H4 (cell line): Measurements from ENCODE around the gene TVP23A. TPM values are rescaled to one million over a fixed set of nuclear protein-coding genes. Genes with fewer than 3 reads are reported as not detected.
"Not testable (repeated sequence)": the region's sequence is repeated elsewhere in the genome, so short reads cannot be mapped to it uniquely, and the experiment has no call there.

Source experiments
- DNase-seq: peaks from one replicate; pipeline ENCODE4 v3.0.0-alpha.2; 2015; ENCODE audit warnings: low spot score
- total RNA-seq: library from RNA; depleted of rRNA; stranded (reverse); fragments of >200 nt; shearing (Covaris generic); gene quantifications from 2 replicates; pipeline ENCODE4 v1.2.3, GENCODE V29; 2014

Gene TVP23A
- total RNA-seq, 1 experiment from 2014 or later: not detected

GRCh38 chr16:10835281-10835931, 16.8 kb upstream of the TVP23A start:
- no peak for DNase-seq

- DNase-seq: no peak
Observed at GRCh38 chr16:10834766-10835165, 16.2 kb upstream of the TVP23A start.

- DNase-seq: no peak
Observed at GRCh38 chr16:10834130-10834529, 15.5 kb upstream of the TVP23A start.

- DNase-seq: no peak
Observed at GRCh38 chr16:10833271-10833670, 14.7 kb upstream of the TVP23A start.

- DNase-seq: no peak
Observed at GRCh38 chr16:10831894-10832886, 13.6 kb upstream of the TVP23A start.

GRCh38 chr16:10830240-10830639, 11.6 kb upstream of the TVP23A start:
- DNase-seq: not testable (repeated sequence)

- DNase-seq: not testable (repeated sequence)
Observed at GRCh38 chr16:10829390-10830098, 10.9 kb upstream of the TVP23A start.

- DNase-seq: peak; percentile 90
Observed at GRCh38 chr16:10828851-10829366, 10.3 kb upstream of the TVP23A start.

- DNase-seq: peak; percentile 86
Observed at GRCh38 chr16:10827691-10828341, 9.2 kb upstream of the TVP23A start.

- DNase-seq: no peak
Observed at GRCh38 chr16:10824111-10824893, 5.7 kb upstream of the TVP23A start.

- DNase-seq: no peak
Observed at GRCh38 chr16:10822702-10823101, 4.1 kb upstream of the TVP23A start.

GRCh38 chr16:10820546-10820945, 2.0 kb upstream of the TVP23A start:
- no peak for DNase-seq

GRCh38 chr16:10817514-10817913, 1.1 kb downstream of the TVP23A start:
- DNase-seq: no peak

- no peak for DNase-seq
Observed at GRCh38 chr16:10813099-10813455, 5.5 kb downstream of the TVP23A start.

GRCh38 chr16:10812312-10813098, 6.1 kb downstream of the TVP23A start:
- DNase-seq: no peak

- DNase-seq: no peak
Observed at GRCh38 chr16:10809706-10810105, 8.9 kb downstream of the TVP23A start.

GRCh38 chr16:10808850-10809249, 9.7 kb downstream of the TVP23A start:
- DNase-seq: no peak

- no peak for DNase-seq
Observed at GRCh38 chr16:10808218-10808617, 10.4 kb downstream of the TVP23A start.

GRCh38 chr16:10806698-10807097, 11.9 kb downstream of the TVP23A start:
- DNase-seq: no peak

GRCh38 chr16:10805334-10805733, 13.3 kb downstream of the TVP23A start:
- DNase-seq: no peak
